Measurements from ENCODE around the gene ROCK2. TPM values are rescaled to one million over a fixed set of nuclear protein-coding genes. Genes with fewer than 3 reads are reported as not detected.

Gene ROCK2
- total and polyA plus RNA-seq, 2 of the 13 experiments (the other 11 are each of a cell fraction or from before 2014, with no cell fraction given): 38.1 to 119 TPM

DNA sequence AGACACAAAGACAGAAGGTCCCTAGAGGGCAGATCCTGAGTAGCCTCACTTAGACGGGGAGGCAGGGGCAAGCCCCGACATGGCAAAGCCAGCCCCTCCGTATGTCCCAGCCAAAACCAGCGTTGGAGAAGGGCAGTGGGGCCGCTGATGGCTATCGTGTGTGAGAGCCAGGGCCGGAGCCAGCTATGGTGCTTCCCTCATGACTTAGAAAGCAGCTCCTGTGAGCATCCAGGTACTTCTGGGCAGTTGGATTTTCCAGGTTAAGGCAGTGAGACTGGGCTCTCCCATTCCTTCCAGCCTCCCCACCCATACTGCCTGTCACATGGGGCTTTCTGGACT is 31.2 kb upstream of the ROCK2 start:
- no peaks in the 10 kb centered on the region for H4K20me1 ChIP-seq (ENCODE audit: insufficient read depth, low read length)
- 36% methylated on average over 7 of the region's 7 CpGs for WGBS (ENCODE audit: low lambda C conversion rate)
- H3K79me2 ChIP-seq (ENCODE audit: insufficient read depth, low read length): no peaks in the 10 kb centered on the region
- no peaks in the 10 kb centered on the region for H3K9me3 ChIP-seq (ENCODE audit: low read length)
- no peaks in the 10 kb centered on the region for H3K36me3 ChIP-seq (replicated peaks in 1 of 2; ENCODE audit: control insufficient read depth in 1 of 2, insufficient read depth in 2 of 2, low read length in 2 of 2)
- in situ Hi-C loops (cut with HindIII; ENCODE audit: extremely low pct_ligation_motif_present, low pct_unique_long_range_greater_than_20kb): no loop called here
- no peak overlapping the region for H2AFZ ChIP-seq (ENCODE audit: low read length)
- peak overlapping the region; percentile 85 for H3K4me2 ChIP-seq (ENCODE audit: low read depth, low read length)
- CTCF ChIA-PET (ENCODE audit: low intra/inter-chr PET ratio, low total read pairs): no interaction called here
- no TSS peak for BruUV-seq (replicated peaks)
- peak overlapping the region; percentile 30; the same call in 1 of the 2 replicates for H3K9ac ChIP-seq (ENCODE audit: insufficient read depth, low read depth, low read length)
- ATAC-seq (peak; percentile 16), DNase-seq (ENCODE audit: low spot score) (no peak), FAIRE-seq (no peak)
- peaks cover 96% of the 10 kb centered on the region for H3K4me1 ChIP-seq (ENCODE audit: insufficient read depth, low read length)
- intact Hi-C loops (cut with micrococcal nuclease; ENCODE audit: unreplicated experiment): loop anchor here (2.0 to 5.0 kb wide), 2 partner anchors 15 to 37 kb away; no protein-coding TSS in a partner anchor
- POLR2A ChIA-PET: interaction anchor here (1.0 to 7.0 kb wide), 10 partner anchors 9 to 53 kb away, joined by 3 to 174 read pairs (median 18); partner anchors contain the start of gene ROCK2
- peak overlapping the region in 1 of 3 experiments; percentile 46; a peak in 2 of 6 replicates for H3K4me3 ChIP-seq (replicated peaks in 1 of 3; ENCODE audit: insufficient read depth in 1 of 3, low read depth in 2 of 3, low read length in 3 of 3)
- H3K27me3 ChIP-seq (ENCODE audit: control insufficient read depth in 1 of 2, insufficient read depth in 2 of 2, low read length in 2 of 2): no peaks in the 10 kb centered on the region
- H3K27ac ChIP-seq (ENCODE audit: extremely low read length, insufficient read depth, low read length): peak overlapping the region; percentile 49
- TF ChIP-seq, protein P1, sequence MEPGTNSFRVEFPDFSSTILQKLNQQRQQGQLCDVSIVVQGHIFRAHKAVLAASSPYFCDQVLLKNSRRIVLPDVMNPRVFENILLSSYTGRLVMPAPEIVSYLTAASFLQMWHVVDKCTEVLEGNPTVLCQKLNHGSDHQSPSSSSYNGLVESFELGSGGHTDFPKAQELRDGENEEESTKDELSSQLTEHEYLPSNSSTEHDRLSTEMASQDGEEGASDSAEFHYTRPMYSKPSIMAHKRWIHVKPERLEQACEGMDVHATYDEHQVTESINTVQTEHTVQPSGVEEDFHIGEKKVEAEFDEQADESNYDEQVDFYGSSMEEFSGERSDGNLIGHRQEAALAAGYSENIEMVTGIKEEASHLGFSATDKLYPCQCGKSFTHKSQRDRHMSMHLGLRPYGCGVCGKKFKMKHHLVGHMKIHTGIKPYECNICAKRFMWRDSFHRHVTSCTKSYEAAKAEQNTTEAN (CRISPR knock-in tag; conservative IDR thresholded peaks at IDR 0.05): no peak
- no peak for TF ChIP-seq NR1H2 (CRISPR knock-in tag; IDR thresholded peaks at IDR 0.05; ENCODE audit: borderline replicate concordance, low read depth)
- peak; percentile 18; the same call in 1 of the 2 replicates for TF ChIP-seq REPIN1 (CRISPR knock-in tag; IDR thresholded peaks at IDR 0.05; ENCODE audit: borderline replicate concordance, low read depth)
- TF ChIP-seq TOE1 (CRISPR knock-in tag; IDR thresholded peaks at IDR 0.05): no peak
- no peak for TF ChIP-seq ZNF674 (CRISPR knock-in tag; IDR thresholded peaks at IDR 0.05; ENCODE audit: low read depth)
- TF ChIP-seq, protein P2, sequence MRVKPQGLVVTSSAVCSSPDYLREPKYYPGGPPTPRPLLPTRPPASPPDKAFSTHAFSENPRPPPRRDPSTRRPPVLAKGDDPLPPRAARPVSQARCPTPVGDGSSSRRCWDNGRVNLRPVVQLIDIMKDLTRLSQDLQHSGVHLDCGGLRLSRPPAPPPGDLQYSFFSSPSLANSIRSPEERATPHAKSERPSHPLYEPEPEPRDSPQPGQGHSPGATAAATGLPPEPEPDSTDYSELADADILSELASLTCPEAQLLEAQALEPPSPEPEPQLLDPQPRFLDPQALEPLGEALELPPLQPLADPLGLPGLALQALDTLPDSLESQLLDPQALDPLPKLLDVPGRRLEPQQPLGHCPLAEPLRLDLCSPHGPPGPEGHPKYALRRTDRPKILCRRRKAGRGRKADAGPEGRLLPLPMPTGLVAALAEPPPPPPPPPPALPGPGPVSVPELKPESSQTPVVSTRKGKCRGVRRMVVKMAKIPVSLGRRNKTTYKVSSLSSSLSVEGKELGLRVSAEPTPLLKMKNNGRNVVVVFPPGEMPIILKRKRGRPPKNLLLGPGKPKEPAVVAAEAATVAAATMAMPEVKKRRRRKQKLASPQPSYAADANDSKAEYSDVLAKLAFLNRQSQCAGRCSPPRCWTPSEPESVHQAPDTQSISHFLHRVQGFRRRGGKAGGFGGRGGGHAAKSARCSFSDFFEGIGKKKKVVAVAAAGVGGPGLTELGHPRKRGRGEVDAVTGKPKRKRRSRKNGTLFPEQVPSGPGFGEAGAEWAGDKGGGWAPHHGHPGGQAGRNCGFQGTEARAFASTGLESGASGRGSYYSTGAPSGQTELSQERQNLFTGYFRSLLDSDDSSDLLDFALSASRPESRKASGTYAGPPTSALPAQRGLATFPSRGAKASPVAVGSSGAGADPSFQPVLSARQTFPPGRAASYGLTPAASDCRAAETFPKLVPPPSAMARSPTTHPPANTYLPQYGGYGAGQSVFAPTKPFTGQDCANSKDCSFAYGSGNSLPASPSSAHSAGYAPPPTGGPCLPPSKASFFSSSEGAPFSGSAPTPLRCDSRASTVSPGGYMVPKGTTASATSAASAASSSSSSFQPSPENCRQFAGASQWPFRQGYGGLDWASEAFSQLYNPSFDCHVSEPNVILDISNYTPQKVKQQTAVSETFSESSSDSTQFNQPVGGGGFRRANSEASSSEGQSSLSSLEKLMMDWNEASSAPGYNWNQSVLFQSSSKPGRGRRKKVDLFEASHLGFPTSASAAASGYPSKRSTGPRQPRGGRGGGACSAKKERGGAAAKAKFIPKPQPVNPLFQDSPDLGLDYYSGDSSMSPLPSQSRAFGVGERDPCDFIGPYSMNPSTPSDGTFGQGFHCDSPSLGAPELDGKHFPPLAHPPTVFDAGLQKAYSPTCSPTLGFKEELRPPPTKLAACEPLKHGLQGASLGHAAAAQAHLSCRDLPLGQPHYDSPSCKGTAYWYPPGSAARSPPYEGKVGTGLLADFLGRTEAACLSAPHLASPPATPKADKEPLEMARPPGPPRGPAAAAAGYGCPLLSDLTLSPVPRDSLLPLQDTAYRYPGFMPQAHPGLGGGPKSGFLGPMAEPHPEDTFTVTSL (CRISPR knock-in tag; IDR thresholded peaks at IDR 0.05; ENCODE audit: borderline replicate concordance): no peak
- TF ChIP-seq, protein P3, sequence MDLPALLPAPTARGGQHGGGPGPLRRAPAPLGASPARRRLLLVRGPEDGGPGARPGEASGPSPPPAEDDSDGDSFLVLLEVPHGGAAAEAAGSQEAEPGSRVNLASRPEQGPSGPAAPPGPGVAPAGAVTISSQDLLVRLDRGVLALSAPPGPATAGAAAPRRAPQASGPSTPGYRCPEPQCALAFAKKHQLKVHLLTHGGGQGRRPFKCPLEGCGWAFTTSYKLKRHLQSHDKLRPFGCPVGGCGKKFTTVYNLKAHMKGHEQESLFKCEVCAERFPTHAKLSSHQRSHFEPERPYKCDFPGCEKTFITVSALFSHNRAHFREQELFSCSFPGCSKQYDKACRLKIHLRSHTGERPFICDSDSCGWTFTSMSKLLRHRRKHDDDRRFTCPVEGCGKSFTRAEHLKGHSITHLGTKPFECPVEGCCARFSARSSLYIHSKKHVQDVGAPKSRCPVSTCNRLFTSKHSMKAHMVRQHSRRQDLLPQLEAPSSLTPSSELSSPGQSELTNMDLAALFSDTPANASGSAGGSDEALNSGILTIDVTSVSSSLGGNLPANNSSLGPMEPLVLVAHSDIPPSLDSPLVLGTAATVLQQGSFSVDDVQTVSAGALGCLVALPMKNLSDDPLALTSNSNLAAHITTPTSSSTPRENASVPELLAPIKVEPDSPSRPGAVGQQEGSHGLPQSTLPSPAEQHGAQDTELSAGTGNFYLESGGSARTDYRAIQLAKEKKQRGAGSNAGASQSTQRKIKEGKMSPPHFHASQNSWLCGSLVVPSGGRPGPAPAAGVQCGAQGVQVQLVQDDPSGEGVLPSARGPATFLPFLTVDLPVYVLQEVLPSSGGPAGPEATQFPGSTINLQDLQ (CRISPR knock-in tag; IDR thresholded peaks at IDR 0.05): 0 out of 2 replicates have a peak, but pooled peaks have one; percentile 37
- TF ChIP-seq PAF1 (CRISPR knock-in tag; IDR thresholded peaks at IDR 0.05): no peak
- no peak for TF ChIP-seq ZNF552 (CRISPR knock-in tag; IDR thresholded peaks at IDR 0.05; ENCODE audit: borderline replicate concordance)
- TF ChIP-seq ZNF282 (IDR thresholded peaks at IDR 0.05; ENCODE audit: partially characterized antibody): no peak
- TF ChIP-seq, protein P4, sequence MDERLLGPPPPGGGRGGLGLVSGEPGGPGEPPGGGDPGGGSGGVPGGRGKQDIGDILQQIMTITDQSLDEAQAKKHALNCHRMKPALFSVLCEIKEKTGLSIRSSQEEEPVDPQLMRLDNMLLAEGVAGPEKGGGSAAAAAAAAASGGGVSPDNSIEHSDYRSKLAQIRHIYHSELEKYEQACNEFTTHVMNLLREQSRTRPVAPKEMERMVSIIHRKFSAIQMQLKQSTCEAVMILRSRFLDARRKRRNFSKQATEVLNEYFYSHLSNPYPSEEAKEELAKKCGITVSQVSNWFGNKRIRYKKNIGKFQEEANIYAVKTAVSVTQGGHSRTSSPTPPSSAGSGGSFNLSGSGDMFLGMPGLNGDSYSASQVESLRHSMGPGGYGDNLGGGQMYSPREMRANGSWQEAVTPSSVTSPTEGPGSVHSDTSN (CRISPR knock-in tag; IDR thresholded peaks at IDR 0.05): no peak
- 0 out of 2 replicates have a peak, but pooled peaks have one; percentile 14 for TF ChIP-seq PRMT3 (CRISPR knock-in tag; IDR thresholded peaks at IDR 0.05; ENCODE audit: borderline replicate concordance, low read depth)

All from HepG2 (cell line).